Endothelial cell of umbilical vein (primary cell): ENCODE measurements around the gene CEP85L. TPM values are rescaled to one million over a fixed set of nuclear protein-coding genes. Genes with fewer than 3 reads are reported as not detected.

ENCODE experiments used
- BruUV-seq: library from RNA; stranded (reverse); fragments of 400-500 nt; replicated peaks from 2 replicates; lab custom pipeline; 2021; lab: Mats Ljungman, UMichigan
- CTCF ChIA-PET: fragments of 300-600, 350-600 bp; sonication (Branson Sonifier 250); formaldehyde crosslinking; loops from one replicate; lab custom pipeline; 2021; ENCODE audit warnings: antibody characterized with exemption, inconsistent platforms; lab: Charles Lee
- POLR2A ChIA-PET: fragments of 300-600, 350-600 bp; sonication (Branson Sonifier 250); formaldehyde crosslinking; loops from one replicate; lab custom pipeline; 2021; ENCODE audit warnings: antibody characterized with exemption, inconsistent platforms; lab: Charles Lee
- DNase-seq: peaks from one replicate; pipeline ENCODE4 v3.0.0-alpha.2; 2011; ENCODE audit warnings: low read depth, low spot score
- FAIRE-seq: peaks from 2 replicates; lab custom pipeline; 2011; peaks lifted over from hg19 to GRCh38; lab: Jason Lieb, UNC
- H2AFZ ChIP-seq: 2 replicates; pipeline ENCODE4 v1.6.0; 2012; ENCODE audit warnings: low read depth, low read length, control low read depth, inconsistent platforms
- H3K27ac ChIP-seq: 2 replicates; pipeline ENCODE4 v1.5.1; 2011; ENCODE audit warnings: low read depth, mild to moderate bottlenecking, control low read depth, low read length, moderate library complexity; ENCODE audit not compliant: insufficient read depth
- H3K27me3 ChIP-seq, 2 experiments: 2 replicates each; pipeline versions ENCODE4 v1.6.0 to v1.6.1; 2011; ENCODE audit warnings: low read length in 2 of 2, mixed read lengths in 1 of 2; ENCODE audit not compliant: control insufficient read depth in 2 of 2, insufficient read depth in 2 of 2
- H3K36me3 ChIP-seq, 2 experiments: 2 replicates in 1 of 2; 3 replicates in 1 of 2; pipeline ENCODE4 v1.5.1; 2011; ENCODE audit warnings: low read length in 2 of 2, mild to moderate bottlenecking in 1 of 2, moderate library complexity in 1 of 2; ENCODE audit not compliant: control insufficient read depth in 2 of 2, insufficient read depth in 2 of 2; ENCODE audit errors: extremely low read depth in 1 of 2
- H3K4me1 ChIP-seq: 3 replicates; pipeline ENCODE4 v1.5.1; 2011; ENCODE audit warnings: mild to moderate bottlenecking, low read length; ENCODE audit not compliant: control insufficient read depth, insufficient read depth; ENCODE audit errors: extremely low read depth
- H3K4me2 ChIP-seq: 2 replicates; pipeline ENCODE4 v1.6.1; 2011; ENCODE audit warnings: low read length, control low read depth, mixed read lengths; ENCODE audit not compliant: insufficient read depth
- H3K4me3 ChIP-seq, 3 experiments: fragments of 200-600 bp in 1 of 3; sonication (generic), shearing (Covaris generic) in 1 of 3; replicated peaks in 1 of 3; 2 replicates each; pipeline ENCODE4 v1.5.1; 2011 to 2016; ENCODE audit warnings: control low read depth in 3 of 3, low read length in 3 of 3, mild to moderate bottlenecking in 2 of 3, inconsistent platforms in 1 of 3, low read depth in 1 of 3, moderate library complexity in 1 of 3; ENCODE audit not compliant: insufficient read depth in 1 of 3
- H3K79me2 ChIP-seq: 2 replicates; pipeline ENCODE4 v1.6.0; 2012; ENCODE audit warnings: low read length, inconsistent platforms; ENCODE audit not compliant: control insufficient read depth, insufficient read depth
- H3K9ac ChIP-seq: replicated peaks from 2 replicates; pipeline ENCODE3; 2011; ENCODE audit warnings: low read length, control low read depth; ENCODE audit not compliant: insufficient read depth; ENCODE audit errors: extremely low read depth
- H3K9me1 ChIP-seq: replicated peaks from 3 replicates; pipeline ENCODE4 v1.6.0; 2011; ENCODE audit warnings: mild to moderate bottlenecking, low read length; ENCODE audit not compliant: control insufficient read depth, insufficient read depth; ENCODE audit errors: extremely low read depth
- H3K9me3 ChIP-seq: replicated peaks from 2 replicates; pipeline ENCODE4 v1.5.1; 2012; ENCODE audit warnings: low read length, inconsistent platforms; ENCODE audit not compliant: control insufficient read depth, insufficient read depth
- H4K20me1 ChIP-seq: replicated peaks from 2 replicates; pipeline ENCODE3; 2011; ENCODE audit warnings: mild to moderate bottlenecking, low read length; ENCODE audit not compliant: control insufficient read depth, insufficient read depth; ENCODE audit errors: extremely low read depth
- FOS ChIP-seq: IDR thresholded peaks from 2 replicates; pipeline ENCODE4 v1.6.1; 2011; ENCODE audit warnings: mild to moderate bottlenecking, low read length, moderate library complexity, borderline replicate concordance; ENCODE audit not compliant: insufficient read depth
- GATA2 ChIP-seq: IDR thresholded peaks from 2 replicates; pipeline ENCODE4 v1.7.0; 2011; ENCODE audit warnings: low read depth, mild to moderate bottlenecking, moderate library complexity, mixed read lengths, low read length; ENCODE audit not compliant: insufficient read length, insufficient read depth
- JUN ChIP-seq: IDR thresholded peaks from 2 replicates; pipeline ENCODE4 v1.6.1; 2011; ENCODE audit warnings: borderline replicate concordance, low read depth; ENCODE audit not compliant: insufficient read length, insufficient read depth
- MYC ChIP-seq: IDR thresholded peaks from one replicate; pipeline ENCODE4 v1.6.1; 2011; ENCODE audit warnings: mild to moderate bottlenecking, low read depth, low read length
- POLR2A ChIP-seq: IDR thresholded peaks from 2 replicates; pipeline ENCODE4 v1.6.1; 2012; ENCODE audit warnings: low read depth, mild to moderate bottlenecking, control low read depth, low read length
- POLR2AphosphoS5 ChIP-seq: IDR thresholded peaks from 2 replicates; pipeline ENCODE4 v1.6.1; 2012; ENCODE audit warnings: low read depth, mild to moderate bottlenecking, control low read depth, low read length, moderate library complexity; ENCODE audit not compliant: insufficient read depth
- dilution Hi-C: fragments of 300-500 bp; cut with MboI; formaldehyde crosslinking; loops from one replicate; pipeline ENCODE4 v1.15.0; 2019; ENCODE audit warnings: low sequenced_read_pairs; ENCODE audit not compliant: extremely low pct_ligation_motif_present
- intact Hi-C: fragments of 100-400 bp; cut with micrococcal nuclease; formaldehyde crosslinking; loops from one replicate; pipeline ENCODE4 v1.10.0; 2022
- polyA plus RNA-seq, 4 experiments: library from polyadenylated mRNA; depleted of rRNA in 3 of 4; stranded (reverse) in 3 of 4; unstranded in 1 of 4; fragments of >200 nt; gene quantifications; 2 replicates each; pipeline versions ENCODE4 v1.2.1 to v1.2.3, GENCODE V29; 2011 to 2012; ENCODE audit warnings: missing spikeins in 1 of 4
- total RNA-seq: library from RNA; stranded (reverse); gene quantifications from 2 replicates; pipeline ENCODE4 v1.2.3, GENCODE V29; 2021
- TF ChIP-seq, protein P1 (sequence below), 2 donors: IDR thresholded peaks; 1 replicate in 1 of 2; 2 replicates in 1 of 2; pipeline ENCODE4 v1.5.1; 2011; ENCODE audit warnings: low read length in 2 of 2, mild to moderate bottlenecking in 2 of 2, moderate library complexity in 2 of 2, control low read depth in 1 of 2, inconsistent platforms in 1 of 2, low read depth in 1 of 2; ENCODE audit not compliant: insufficient read depth in 1 of 2; ENCODE audit errors: extremely low read depth in 1 of 2

The CEP85L gene
- total and polyA plus RNA-seq, 2 donors (not counting 3 experiments of a cell fraction or from before 2014, with no cell fraction given) = 1.8 to 9.2 TPM

DNA sequence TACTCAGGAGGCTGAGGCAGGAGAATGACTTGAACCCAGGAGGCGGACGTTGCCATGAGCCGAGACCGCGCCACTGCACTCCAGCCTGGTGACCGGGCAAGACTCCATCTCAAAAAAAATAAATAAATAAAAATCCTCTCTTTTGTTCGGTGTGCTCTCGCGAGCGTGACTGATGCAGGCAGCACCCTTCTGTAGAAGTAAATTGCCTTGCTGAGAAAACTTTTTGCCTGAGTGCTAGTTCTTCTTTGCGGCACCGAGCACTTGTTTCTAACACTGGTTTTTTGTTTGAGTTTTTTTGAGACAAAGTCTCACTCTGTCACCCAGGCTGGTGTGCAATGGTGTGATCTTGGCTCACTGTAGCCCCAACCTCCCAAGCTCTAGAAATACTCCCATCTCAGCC lies 72.8 kb downstream of the CEP85L start:
- no peaks in the 10 kb centered on the region for H3K4me1 ChIP-seq
- H3K79me2 ChIP-seq = peaks cover 28% of the 10 kb centered on the region
- H3K4me3 ChIP-seq = no peak overlapping the region
- ChIA-PET CTCF (interaction anchor here (6.2 kb wide), 1 partner anchor 294 kb away, joined by 113 read pairs; no protein-coding TSS in a partner anchor), POLR2A (no interaction called here)
- H4K20me1 ChIP-seq = no peaks in the 10 kb centered on the region
- H3K4me2 ChIP-seq = no peak overlapping the region
- H3K36me3 ChIP-seq = peaks cover 0 to 4% of the 10 kb centered on the region in 2 experiments
- no peaks in the 10 kb centered on the region for H3K27me3 ChIP-seq
- intact Hi-C loops (no loop called here), dilution Hi-C loops (no loop called here)
- no TSS peak for BruUV-seq
- TF ChIP-seq GATA2 (no peak), FOS (no peak), POLR2AphosphoS5 (no peak), POLR2A (no peak)
- no peak for DNase-seq
- no peak overlapping the region for H3K9ac ChIP-seq
- FAIRE-seq = no peak
- no peaks in the 10 kb centered on the region for H3K9me1 ChIP-seq
- H3K27ac ChIP-seq = no peak overlapping the region
- peaks cover 8% of the 10 kb centered on the region for H3K9me3 ChIP-seq
- no peak overlapping the region for H2AFZ ChIP-seq

DNA sequence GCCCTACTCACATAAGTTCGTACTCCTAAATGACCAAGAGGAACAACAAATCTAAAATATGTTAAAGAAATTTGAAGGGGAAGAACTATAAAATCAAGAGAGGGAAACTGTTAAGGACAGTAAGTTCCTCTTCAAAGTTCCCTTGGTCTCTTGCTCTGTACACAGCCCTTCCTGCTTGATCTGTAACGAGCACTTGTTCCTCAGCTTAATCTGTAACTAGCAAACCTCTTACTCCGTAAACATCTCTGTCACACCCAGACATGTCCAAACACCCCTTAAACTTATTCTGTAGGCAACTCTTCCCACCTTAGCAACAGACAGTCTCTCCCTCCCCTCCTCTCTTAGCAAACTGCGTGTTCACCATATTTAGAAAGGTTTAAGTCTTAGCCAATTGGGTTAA lies 73.4 kb downstream of the CEP85L start:
- dilution Hi-C loops = no loop called here
- no peak overlapping the region for H2AFZ ChIP-seq

More for the DNA sequence above, 73.4 kb downstream of the CEP85L start:
- ChIA-PET CTCF (no interaction called here), POLR2A (no interaction called here)
- intact Hi-C loops = no loop called here
- TF ChIP-seq GATA2 (no peak), JUN (no peak), POLR2AphosphoS5 (no peak), MYC (no peak)
- TF ChIP-seq, protein P1, sequence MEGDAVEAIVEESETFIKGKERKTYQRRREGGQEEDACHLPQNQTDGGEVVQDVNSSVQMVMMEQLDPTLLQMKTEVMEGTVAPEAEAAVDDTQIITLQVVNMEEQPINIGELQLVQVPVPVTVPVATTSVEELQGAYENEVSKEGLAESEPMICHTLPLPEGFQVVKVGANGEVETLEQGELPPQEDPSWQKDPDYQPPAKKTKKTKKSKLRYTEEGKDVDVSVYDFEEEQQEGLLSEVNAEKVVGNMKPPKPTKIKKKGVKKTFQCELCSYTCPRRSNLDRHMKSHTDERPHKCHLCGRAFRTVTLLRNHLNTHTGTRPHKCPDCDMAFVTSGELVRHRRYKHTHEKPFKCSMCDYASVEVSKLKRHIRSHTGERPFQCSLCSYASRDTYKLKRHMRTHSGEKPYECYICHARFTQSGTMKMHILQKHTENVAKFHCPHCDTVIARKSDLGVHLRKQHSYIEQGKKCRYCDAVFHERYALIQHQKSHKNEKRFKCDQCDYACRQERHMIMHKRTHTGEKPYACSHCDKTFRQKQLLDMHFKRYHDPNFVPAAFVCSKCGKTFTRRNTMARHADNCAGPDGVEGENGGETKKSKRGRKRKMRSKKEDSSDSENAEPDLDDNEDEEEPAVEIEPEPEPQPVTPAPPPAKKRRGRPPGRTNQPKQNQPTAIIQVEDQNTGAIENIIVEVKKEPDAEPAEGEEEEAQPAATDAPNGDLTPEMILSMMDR (IDR thresholded peaks at IDR 0.05; ENCODE audit: extremely low read depth in 1 of 2, insufficient read depth in 1 of 2, low read depth in 1 of 2, low read length in 2 of 2) = no peak
- Histone ChIP-seq H3K4me2 (no peak overlapping the region), H3K36me3 (peaks cover 0 to 4% of the 10 kb centered on the region in 2 experiments), H3K27ac (no peak overlapping the region), H3K9me1 (no peaks in the 10 kb centered on the region), H3K4me1 (no peaks in the 10 kb centered on the region), H3K79me2 (peaks cover 28% of the 10 kb centered on the region), H3K4me3 (no peak overlapping the region), H3K27me3 (no peaks in the 10 kb centered on the region), H3K9ac (no peak overlapping the region), H3K9me3 (peaks cover 8% of the 10 kb centered on the region), H4K20me1 (no peaks in the 10 kb centered on the region)
- no peak for DNase-seq
- BruUV-seq = no TSS peak
- FAIRE-seq = no peak
